Neural cell (in vitro differentiated cells): ENCODE measurements around the gene ZNF775. TPM values are rescaled to one million over a fixed set of nuclear protein-coding genes. Genes with fewer than 3 reads are reported as not detected.

ENCODE experiments used
- H2AFZ ChIP-seq: fragments of 200-600, 300-800 bp; sonication (generic), shearing (Covaris generic); 2 replicates; pipeline ENCODE4 v1.6.0; 2014; ENCODE audit warnings: low read depth, mild to moderate bottlenecking, antibody characterized with exemption, low read length, moderate library complexity
- H3F3A ChIP-seq: fragments of 200-600 bp; shearing (Covaris generic); 2 replicates; pipeline ENCODE4 v1.6.1; 2016; ENCODE audit warnings: mild to moderate bottlenecking, moderate library complexity, mixed read lengths, antibody characterized with exemption, low read length; ENCODE audit not compliant: insufficient read depth, poor library complexity, severe bottlenecking
- H3K27ac ChIP-seq: fragments of 200-600, 300-800 bp; sonication (generic), shearing (Covaris generic); 2 replicates; pipeline ENCODE4 v1.5.1; 2014; ENCODE audit warnings: mild to moderate bottlenecking, low read length, moderate library complexity
- H3K27me3 ChIP-seq: fragments of 300-800, 200-600 bp; sonication (generic), shearing (Covaris generic); 2 replicates; pipeline ENCODE4 v1.6.0; 2014; ENCODE audit warnings: mild to moderate bottlenecking, low read depth, low read length, moderate library complexity; ENCODE audit not compliant: insufficient read depth
- H3K36me3 ChIP-seq: fragments of 300-800, 200-600 bp; sonication (generic), shearing (Covaris generic); 2 replicates; pipeline ENCODE4 v1.5.1; 2014; ENCODE audit warnings: mild to moderate bottlenecking, antibody characterized with exemption, low read length, moderate library complexity; ENCODE audit not compliant: insufficient read depth
- H3K4me2 ChIP-seq: fragments of 300-800, 200-600 bp; sonication (generic), shearing (Covaris generic); 2 replicates; pipeline ENCODE4 v1.6.0; 2014; ENCODE audit warnings: mild to moderate bottlenecking, low read length
- H3K4me3 ChIP-seq: fragments of 300-800, 200-600 bp; sonication (generic), shearing (Covaris generic); 2 replicates; pipeline ENCODE4 v1.5.1; 2014; ENCODE audit warnings: mild to moderate bottlenecking, low read length, moderate library complexity
- H3K79me2 ChIP-seq: fragments of 200-600 bp; shearing (Covaris generic); replicated peaks from 2 replicates; pipeline ENCODE4 v1.6.0; 2014; ENCODE audit warnings: mild to moderate bottlenecking, low read length, moderate library complexity; ENCODE audit not compliant: insufficient read depth
- H3K9ac ChIP-seq: fragments of 300-800, 200-600 bp; sonication (generic), shearing (Covaris generic); 2 replicates; pipeline ENCODE4 v1.6.1; 2016; ENCODE audit warnings: mild to moderate bottlenecking, low read length, mixed read lengths
- H3K9me2 ChIP-seq: fragments of 200-600 bp; shearing (Covaris generic); 2 replicates; pipeline ENCODE4 v1.6.1; 2016; ENCODE audit warnings: mild to moderate bottlenecking, low read length, mixed read lengths; ENCODE audit not compliant: insufficient read depth
- H3K9me3 ChIP-seq: fragments of 200-600, 300-800 bp; sonication (generic), shearing (Covaris generic); 2 replicates; pipeline ENCODE4 v1.6.1; 2016; ENCODE audit warnings: mild to moderate bottlenecking, mixed run types, low read length, moderate library complexity, mixed read lengths
- H4K20me1 ChIP-seq: fragments of 200-600 bp; shearing (Covaris generic); 2 replicates; pipeline ENCODE4 v1.6.1; 2016; ENCODE audit warnings: mild to moderate bottlenecking, mixed run types; ENCODE audit not compliant: insufficient read depth
- EP300 ChIP-seq: fragments of 450-650 bp; conservative IDR thresholded peaks from 2 replicates; pipeline ENCODE4 v1.6.1; 2014; ENCODE audit warnings: antibody characterized with exemption, mild to moderate bottlenecking, moderate library complexity; ENCODE audit not compliant: poor library complexity, severe bottlenecking
- EZH2 ChIP-seq: fragments of 200-600, 300-800 bp; shearing (Covaris generic), sonication (generic); IDR thresholded peaks from 2 replicates; pipeline ENCODE4 v1.6.1; 2014; ENCODE audit warnings: antibody characterized with exemption, low read length, borderline replicate concordance, mild to moderate bottlenecking; ENCODE audit not compliant: insufficient read depth, poor library complexity, severe bottlenecking
- MXI1 ChIP-seq: fragments of 450-650 bp; conservative IDR thresholded peaks from 2 replicates; pipeline ENCODE4 v1.6.1; 2014; ENCODE audit warnings: antibody characterized with exemption, mild to moderate bottlenecking; ENCODE audit not compliant: poor library complexity, severe bottlenecking
- POLR2AphosphoS5 ChIP-seq: IDR thresholded peaks from 2 replicates; pipeline ENCODE4 v1.6.1; 2012
- RAD21 ChIP-seq: fragments of 450-650 bp; conservative IDR thresholded peaks from 2 replicates; pipeline ENCODE4 v1.6.1; 2014; ENCODE audit warnings: antibody characterized with exemption, mild to moderate bottlenecking, moderate library complexity
- SMC3 ChIP-seq: fragments of 450-650 bp; conservative IDR thresholded peaks from 2 replicates; pipeline ENCODE4 v1.6.1; 2014; ENCODE audit warnings: antibody characterized with exemption, mild to moderate bottlenecking, moderate library complexity; ENCODE audit not compliant: poor library complexity
- TAF1 ChIP-seq: IDR thresholded peaks from 2 replicates; pipeline ENCODE4 v1.6.1; 2012; ENCODE audit warnings: low read depth
- polyA plus RNA-seq: library from polyadenylated mRNA; depleted of rRNA; stranded (reverse); fragments of >200 nt; gene quantifications from 2 replicates; pipeline ENCODE4 v1.2.3, GENCODE V29; 2014
- TF ChIP-seq, protein P1 (sequence below): fragments of 450-650 bp; IDR thresholded peaks from 2 replicates; pipeline ENCODE4 v1.5.1; 2014; ENCODE audit warnings: antibody characterized with exemption, mild to moderate bottlenecking, moderate library complexity; ENCODE audit not compliant: poor library complexity, severe bottlenecking
- TF ChIP-seq, protein P2 (sequence below): IDR thresholded peaks from 2 replicates; pipeline ENCODE4 v1.6.1; 2012; ENCODE audit warnings: borderline replicate concordance

The ZNF775 gene
- polyA plus RNA-seq, 1 donor from 2014 or later, result 16.8 TPM

DNA sequence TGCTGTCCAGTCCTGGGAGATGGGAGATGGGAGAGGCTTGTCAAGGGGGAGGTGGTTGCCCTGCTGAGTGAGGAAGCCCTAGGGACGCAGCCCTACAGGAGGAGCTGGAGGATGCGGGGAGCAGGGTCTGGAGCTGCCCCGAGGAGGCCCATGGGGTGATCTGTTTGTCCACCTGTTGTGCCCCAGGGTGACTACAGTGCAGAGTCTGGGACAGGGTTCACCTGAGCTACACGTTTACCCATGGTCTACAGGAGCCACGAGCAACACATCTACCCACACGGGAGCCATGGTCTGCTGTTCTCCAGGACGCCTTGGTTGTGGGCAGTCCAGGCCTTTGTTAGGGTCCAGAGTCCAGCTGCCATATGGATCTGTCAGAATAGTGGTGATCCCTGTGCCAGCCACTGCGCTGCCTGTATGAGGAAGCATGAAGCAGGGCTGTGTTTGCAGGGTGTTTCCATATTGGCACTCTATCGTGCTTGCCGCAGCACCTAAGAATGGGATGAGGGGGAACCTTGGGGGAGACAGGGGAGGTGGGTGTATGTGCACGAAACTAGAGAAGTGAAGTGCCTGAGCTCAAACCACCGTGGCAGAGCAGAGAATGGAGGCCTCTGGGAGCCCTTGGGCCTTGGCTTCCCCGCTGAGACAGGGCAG, 23.7 kb downstream of the ZNF775 start:
- no peak overlapping the region for H3K9ac ChIP-seq

DNA sequence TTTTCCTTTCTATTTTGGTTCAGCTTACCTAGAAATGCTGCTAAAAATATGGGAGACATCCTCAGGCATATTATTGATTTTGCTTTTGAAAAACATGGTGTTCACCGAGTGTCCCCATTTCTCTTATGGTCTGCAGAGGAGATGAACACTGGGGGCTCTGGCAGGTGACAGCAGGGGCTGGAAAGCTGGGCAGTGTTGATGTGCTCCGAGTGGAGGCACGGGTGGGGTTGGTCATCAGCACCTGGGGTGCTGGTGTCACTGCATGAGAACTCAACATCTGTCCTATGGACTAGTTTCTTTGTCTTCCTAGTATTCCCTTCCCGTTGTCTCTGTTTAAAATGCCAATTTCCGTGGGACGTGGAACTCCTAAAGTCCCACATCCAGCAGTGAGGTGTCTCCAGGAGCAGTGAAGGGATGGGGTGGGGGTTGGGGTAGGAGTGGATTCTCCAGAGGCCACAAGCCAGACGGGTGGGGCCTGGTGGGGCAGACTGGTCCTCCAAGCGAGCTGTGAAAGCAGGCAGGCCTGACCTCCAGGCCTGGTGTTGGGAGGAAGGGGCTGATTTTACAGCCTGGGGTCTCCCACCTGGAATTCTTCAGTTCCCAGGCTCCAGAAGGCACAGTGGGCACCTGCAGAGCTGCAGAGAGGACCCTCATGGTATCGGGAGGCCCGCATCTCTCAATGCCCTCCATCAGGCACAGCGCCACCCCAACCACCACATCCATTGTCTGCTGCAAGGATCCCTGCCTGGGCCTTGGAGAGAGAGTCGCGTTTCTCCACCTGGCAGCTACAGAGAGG, 24.4 kb downstream of the ZNF775 start:
- no peak overlapping the region for H3K4me3 ChIP-seq
- no peaks in the 10 kb centered on the region for H3K9me3 ChIP-seq
- H3K27me3 ChIP-seq, result no peaks in the 10 kb centered on the region
- no peaks in the 10 kb centered on the region for H4K20me1 ChIP-seq
- H3K36me3 ChIP-seq, result no peaks in the 10 kb centered on the region
- no peak overlapping the region for H3K27ac ChIP-seq
- no peaks in the 10 kb centered on the region for H3K79me2 ChIP-seq
- no peak overlapping the region for H3K9ac ChIP-seq
- H2AFZ ChIP-seq, result no peak overlapping the region
- no peaks in the 10 kb centered on the region for H3F3A ChIP-seq
- H3K4me2 ChIP-seq, result no peak overlapping the region
- H3K9me2 ChIP-seq, result no peaks in the 10 kb centered on the region
- TF ChIP-seq POLR2AphosphoS5 (no peak), EP300 (no peak), RAD21 (no peak), SMC3 (no peak), EZH2 (no peak), TAF1 (no peak)
- TF ChIP-seq, protein P1, sequence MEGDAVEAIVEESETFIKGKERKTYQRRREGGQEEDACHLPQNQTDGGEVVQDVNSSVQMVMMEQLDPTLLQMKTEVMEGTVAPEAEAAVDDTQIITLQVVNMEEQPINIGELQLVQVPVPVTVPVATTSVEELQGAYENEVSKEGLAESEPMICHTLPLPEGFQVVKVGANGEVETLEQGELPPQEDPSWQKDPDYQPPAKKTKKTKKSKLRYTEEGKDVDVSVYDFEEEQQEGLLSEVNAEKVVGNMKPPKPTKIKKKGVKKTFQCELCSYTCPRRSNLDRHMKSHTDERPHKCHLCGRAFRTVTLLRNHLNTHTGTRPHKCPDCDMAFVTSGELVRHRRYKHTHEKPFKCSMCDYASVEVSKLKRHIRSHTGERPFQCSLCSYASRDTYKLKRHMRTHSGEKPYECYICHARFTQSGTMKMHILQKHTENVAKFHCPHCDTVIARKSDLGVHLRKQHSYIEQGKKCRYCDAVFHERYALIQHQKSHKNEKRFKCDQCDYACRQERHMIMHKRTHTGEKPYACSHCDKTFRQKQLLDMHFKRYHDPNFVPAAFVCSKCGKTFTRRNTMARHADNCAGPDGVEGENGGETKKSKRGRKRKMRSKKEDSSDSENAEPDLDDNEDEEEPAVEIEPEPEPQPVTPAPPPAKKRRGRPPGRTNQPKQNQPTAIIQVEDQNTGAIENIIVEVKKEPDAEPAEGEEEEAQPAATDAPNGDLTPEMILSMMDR, result no peak
- TF ChIP-seq, protein P2, sequence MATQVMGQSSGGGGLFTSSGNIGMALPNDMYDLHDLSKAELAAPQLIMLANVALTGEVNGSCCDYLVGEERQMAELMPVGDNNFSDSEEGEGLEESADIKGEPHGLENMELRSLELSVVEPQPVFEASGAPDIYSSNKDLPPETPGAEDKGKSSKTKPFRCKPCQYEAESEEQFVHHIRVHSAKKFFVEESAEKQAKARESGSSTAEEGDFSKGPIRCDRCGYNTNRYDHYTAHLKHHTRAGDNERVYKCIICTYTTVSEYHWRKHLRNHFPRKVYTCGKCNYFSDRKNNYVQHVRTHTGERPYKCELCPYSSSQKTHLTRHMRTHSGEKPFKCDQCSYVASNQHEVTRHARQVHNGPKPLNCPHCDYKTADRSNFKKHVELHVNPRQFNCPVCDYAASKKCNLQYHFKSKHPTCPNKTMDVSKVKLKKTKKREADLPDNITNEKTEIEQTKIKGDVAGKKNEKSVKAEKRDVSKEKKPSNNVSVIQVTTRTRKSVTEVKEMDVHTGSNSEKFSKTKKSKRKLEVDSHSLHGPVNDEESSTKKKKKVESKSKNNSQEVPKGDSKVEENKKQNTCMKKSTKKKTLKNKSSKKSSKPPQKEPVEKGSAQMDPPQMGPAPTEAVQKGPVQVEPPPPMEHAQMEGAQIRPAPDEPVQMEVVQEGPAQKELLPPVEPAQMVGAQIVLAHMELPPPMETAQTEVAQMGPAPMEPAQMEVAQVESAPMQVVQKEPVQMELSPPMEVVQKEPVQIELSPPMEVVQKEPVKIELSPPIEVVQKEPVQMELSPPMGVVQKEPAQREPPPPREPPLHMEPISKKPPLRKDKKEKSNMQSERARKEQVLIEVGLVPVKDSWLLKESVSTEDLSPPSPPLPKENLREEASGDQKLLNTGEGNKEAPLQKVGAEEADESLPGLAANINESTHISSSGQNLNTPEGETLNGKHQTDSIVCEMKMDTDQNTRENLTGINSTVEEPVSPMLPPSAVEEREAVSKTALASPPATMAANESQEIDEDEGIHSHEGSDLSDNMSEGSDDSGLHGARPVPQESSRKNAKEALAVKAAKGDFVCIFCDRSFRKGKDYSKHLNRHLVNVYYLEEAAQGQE, result no peak

More for the DNA sequence above, 23.7 kb downstream of the ZNF775 start:
- Histone ChIP-seq H3K4me3 (no peak overlapping the region), H3F3A (no peaks in the 10 kb centered on the region), H3K9me2 (no peaks in the 10 kb centered on the region), H3K9me3 (no peaks in the 10 kb centered on the region), H3K36me3 (no peaks in the 10 kb centered on the region), H3K79me2 (no peaks in the 10 kb centered on the region), H3K27ac (no peak overlapping the region), H2AFZ (no peak overlapping the region), H3K4me2 (no peak overlapping the region), H4K20me1 (no peaks in the 10 kb centered on the region), H3K27me3 (no peaks in the 10 kb centered on the region)
- TF ChIP-seq, protein P2, result no peak
- no peak for TF ChIP-seq SMC3
- TF ChIP-seq EZH2, result no peak
- TF ChIP-seq RAD21, result no peak
- TF ChIP-seq POLR2AphosphoS5, result no peak
- TF ChIP-seq, protein P1, result no peak
- no peak for TF ChIP-seq TAF1
- no peak for TF ChIP-seq MXI1
- TF ChIP-seq EP300, result no peak
